NCI-H774 (cell line): ENCODE measurements around the gene RPRD2.
"Not testable (repeated sequence)": the region's sequence is repeated elsewhere in the genome, so short reads cannot be mapped to it uniquely, and the experiment has no call there.

ENCODE experiments used
- DNase-seq: peaks from one replicate; lab custom pipeline; 2025; lab: John Stamatoyannopoulos, UW

RPRD2 gene

DNA sequence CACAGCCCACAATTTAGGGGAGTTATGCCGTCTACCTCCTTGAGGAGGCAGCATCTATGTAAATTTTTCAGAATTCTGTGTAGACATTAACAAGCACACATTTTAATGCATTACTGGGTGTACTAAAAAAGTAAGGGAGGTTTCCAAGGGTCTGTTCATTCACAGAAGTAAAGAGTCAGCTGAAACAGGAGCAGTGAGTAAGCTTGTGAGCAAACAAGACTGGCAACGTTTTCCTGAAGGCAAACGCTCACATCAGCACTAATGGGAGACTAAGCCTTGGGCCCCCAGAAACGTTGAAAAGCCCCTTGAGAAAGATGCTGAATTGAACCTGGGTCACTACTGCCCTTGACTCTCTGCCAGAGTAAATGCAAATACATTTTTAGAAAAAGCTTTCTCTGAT lies 25.7 kb downstream of the RPRD2 start:
- no peak for DNase-seq

DNA sequence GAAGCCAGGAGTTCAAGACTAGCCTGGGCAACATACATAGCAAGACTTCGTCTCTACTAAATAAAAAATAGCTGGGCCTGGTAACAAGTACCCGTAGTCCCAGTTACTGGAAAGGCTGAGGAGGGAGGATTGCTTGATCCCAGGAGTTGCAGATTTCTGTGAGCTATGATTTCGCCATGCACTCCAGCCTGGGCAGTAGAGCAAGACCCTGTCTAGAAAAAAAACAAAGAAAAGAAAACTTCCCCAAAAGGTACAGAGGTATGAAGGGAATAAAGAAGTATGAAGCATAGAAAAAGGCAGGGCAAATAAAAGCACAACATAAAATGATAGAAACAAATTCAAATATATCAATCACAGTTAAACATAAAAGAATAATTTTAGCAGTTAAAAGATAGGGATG lies 28.7 kb downstream of the RPRD2 start:
- no peak for DNase-seq

- DNase-seq: not testable (repeated sequence)
Observed at GRCh38 chr1:150395115-150395514, 31.2 kb downstream of the RPRD2 start.

DNA sequence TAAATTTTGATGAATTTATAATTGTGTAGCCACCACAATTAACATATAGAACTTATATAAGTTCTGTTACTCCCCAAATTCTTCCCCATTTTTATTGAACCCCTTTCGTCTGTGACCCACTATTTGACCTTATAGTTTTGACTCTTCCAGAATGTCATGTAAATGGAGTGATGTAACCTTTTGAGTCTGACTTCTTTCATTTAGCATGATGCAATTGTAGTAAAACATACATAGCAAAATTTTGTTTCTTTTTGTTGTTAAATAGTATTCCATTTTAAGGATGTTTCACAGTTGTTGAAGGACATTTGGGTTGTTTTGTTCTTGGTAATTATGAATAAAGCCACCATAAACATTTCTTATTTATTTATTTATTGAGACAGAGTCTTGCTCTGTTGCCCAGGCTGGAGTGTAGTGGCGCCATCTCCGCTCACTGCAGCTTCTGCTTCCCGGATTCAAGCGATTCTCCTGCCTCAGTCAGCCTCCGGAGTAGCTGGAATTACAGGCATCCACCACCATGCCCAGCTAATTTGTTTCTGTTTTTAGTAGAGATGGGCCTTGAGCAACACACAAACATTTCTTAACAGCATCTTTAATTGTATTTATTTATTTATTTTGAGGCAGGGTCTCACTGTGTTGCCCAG lies 33.6 kb downstream of the RPRD2 start:
- DNase-seq: no peak

DNA sequence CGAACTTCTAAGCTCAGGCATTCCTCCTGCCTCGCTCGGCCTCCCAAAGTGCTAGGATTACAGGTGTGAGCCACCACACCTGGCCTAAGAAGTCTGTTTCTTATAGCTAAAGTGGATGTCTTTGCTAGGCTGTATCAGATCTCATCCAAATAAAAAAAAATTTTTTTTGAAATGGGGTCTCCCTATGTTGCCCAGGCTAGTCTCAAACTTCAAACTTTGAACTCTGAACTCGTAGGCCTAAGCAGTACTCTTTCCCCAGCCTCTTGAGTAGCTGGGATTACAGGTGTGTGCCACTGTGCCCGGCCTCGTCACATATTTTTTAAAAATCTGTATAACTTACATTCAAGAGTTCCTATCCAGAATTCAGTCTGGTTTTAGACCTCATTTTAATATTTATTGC lies 40.5 kb downstream of the RPRD2 start:
- no peak for DNase-seq

- DNase-seq: no peak
Observed at GRCh38 chr1:150405660-150406059, 41.7 kb downstream of the RPRD2 start.

GRCh38 chr1:150406483-150406882 lies 42.5 kb downstream of the RPRD2 start:
- no peak for DNase-seq

- no peak for DNase-seq
Observed at GRCh38 chr1:150407330-150407729, 43.4 kb downstream of the RPRD2 start.

GRCh38 chr1:150408800-150409199 lies 44.9 kb downstream of the RPRD2 start:
- DNase-seq: no peak

- no peak for DNase-seq
Observed at GRCh38 chr1:150409504-150410362, 45.8 kb downstream of the RPRD2 start.

DNA sequence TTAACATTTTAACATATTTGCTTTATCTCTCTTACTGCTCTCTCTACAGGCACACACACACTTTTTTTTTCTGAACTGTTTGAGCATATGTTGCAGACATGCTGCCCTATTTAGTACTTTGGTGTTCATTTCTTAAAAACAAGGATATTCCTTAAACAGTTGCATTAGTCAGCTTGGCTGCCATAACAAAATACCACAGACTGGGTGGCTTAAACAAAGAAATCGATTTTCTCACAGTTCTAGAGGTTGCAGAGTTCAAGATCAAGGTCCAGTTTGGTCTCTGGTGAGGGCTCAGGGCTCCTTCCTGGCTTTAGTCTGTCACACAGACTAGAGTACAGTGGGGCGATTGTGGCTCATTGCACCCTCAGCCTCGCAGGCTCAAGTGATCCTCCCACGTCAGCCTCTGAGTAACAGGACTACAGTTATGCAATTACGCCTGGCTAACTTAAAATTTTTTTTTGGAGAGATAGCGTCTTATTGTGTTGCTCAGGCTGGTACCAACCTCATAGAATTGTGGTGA lies 46.7 kb downstream of the RPRD2 start:
- DNase-seq: no peak

GRCh38 chr1:150414592-150414991 lies 50.6 kb downstream of the RPRD2 start:
- no peak for DNase-seq

GRCh38 chr1:150415800-150416199 lies 51.9 kb downstream of the RPRD2 start:
- DNase-seq: no peak

GRCh38 chr1:150420560-150421265 lies 56.8 kb downstream of the RPRD2 start:
- DNase-seq: no peak

DNA sequence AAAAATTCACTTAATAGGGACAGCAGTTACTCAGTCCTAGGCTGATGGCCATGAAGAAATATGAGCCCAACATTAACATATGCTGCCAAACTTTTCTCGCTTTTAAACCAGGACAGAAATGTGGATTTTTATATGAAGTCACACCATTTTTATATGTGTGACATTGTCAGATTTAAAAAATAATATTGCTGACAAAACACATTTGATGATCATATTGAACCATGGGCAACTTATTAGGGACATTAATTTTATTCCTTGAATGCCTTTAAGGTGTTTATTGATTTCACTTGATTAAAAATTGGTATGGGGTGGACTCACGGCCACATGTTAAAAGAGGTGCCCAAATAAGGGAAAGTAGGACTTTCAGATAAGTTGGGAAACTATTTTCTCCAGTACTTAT lies 58.6 kb downstream of the RPRD2 start:
- DNase-seq: no peak

DNA sequence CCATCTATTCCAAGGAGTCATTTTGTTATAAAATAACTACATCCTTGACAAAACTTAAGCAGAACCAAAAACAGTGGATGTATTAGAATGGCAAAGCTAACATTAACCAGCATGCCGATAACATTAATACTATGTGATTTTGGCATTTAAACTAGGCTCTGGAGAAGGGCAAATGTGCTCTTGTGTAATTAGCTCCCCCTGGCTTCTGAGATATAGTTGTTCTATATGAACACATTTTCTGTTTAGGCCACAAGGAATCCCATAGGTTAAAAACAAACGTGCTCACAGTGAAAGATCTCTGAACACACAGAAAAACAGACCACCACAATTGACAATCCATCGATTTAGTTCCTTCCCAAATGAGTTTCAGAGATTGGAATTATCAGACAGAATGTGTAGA lies 65.9 kb downstream of the RPRD2 start:
- DNase-seq: no peak

- no peak for DNase-seq
Observed at GRCh38 chr1:150441121-150441520, 77.2 kb downstream of the RPRD2 start.

DNA sequence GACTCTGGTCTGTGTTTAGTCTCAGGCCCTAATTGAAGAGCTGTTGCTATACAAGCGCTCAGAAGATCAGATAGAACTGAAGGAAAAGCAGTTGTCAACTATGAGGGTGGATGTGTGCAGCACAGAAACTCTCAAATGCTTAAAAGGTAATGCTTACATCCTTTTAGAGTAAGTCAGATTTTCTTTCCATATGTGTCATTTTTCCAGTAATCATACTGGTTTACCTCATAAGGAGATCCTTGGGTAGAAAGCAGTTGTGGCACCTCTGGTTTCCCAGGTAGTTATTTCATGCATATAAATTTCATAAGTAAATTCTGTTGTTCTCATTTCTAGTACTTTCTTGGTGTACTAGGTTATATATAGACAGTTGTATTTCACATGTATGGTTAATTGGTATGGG lies 80.3 kb downstream of the RPRD2 start:
- DNase-seq: no peak

GRCh38 chr1:150456146-150456647 lies 92.2 kb downstream of the RPRD2 start:
- no peak for DNase-seq

DNA sequence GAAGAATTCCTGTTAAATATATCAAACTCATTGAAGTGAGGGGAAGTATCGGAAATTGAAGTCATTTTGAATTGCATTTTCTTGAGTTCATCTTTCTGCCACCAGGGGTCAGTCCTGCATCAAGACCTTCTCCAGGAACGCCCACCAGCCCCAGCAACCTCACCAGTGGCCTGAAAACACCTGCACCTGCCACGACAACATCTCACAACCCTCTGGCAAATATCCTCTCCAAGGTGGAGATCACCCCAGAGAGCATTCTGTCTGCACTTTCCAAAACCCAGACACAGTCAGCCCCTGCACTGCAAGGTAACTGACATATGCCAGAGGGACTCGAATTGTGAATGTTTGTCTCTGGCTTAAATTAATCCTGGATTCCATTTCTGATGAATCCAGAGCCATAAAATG lies 100.5 kb downstream of the RPRD2 start:
- peak; percentile 56 for DNase-seq

DNA sequence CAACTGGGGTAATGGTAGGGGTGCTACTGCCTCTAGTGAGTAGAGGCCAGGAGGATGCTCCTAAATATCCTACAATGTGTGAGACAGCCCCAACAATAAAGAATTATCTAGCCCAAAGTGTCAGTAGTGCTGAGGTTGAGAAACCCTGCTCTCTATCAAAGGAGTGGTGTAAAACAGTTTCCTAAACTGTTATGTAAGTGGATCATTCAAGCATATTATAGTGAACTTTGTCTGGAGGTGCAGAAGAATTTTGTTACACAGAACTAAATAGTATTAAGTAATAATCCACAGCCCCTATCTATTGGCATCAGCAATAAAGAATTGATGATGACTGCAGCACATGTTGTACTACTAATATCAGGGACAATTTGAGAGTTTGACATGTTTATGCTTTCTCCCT lies 103.0 kb downstream of the RPRD2 start:
- DNase-seq: no peak

GRCh38 chr1:150469291-150469690 lies 105.3 kb downstream of the RPRD2 start:
- no peak for DNase-seq
